Tibial nerve (tissue), 3 donors: ENCODE data around the gene FBXO8.

Source experiments
- POLR2A ChIP-seq, 2 donors: fragments of 450-650 bp; IDR thresholded peaks; one replicate each; pipeline ENCODE4 v1.6.1; 2017; ENCODE audit warnings: antibody characterized with exemption in 2 of 2, mild to moderate bottlenecking in 2 of 2, moderate library complexity in 2 of 2
- TF ChIP-seq, protein P1 (sequence below), 5 experiments: fragments of 200-600 bp in 3 of 5; fragments of 450-650 bp in 2 of 5; sonication (generic) in 3 of 5; IDR thresholded peaks; one replicate each; pipeline ENCODE4 v1.5.1; 2016 to 2019; ENCODE audit warnings: antibody characterized with exemption in 5 of 5, mild to moderate bottlenecking in 3 of 5, moderate library complexity in 2 of 5

DNA sequence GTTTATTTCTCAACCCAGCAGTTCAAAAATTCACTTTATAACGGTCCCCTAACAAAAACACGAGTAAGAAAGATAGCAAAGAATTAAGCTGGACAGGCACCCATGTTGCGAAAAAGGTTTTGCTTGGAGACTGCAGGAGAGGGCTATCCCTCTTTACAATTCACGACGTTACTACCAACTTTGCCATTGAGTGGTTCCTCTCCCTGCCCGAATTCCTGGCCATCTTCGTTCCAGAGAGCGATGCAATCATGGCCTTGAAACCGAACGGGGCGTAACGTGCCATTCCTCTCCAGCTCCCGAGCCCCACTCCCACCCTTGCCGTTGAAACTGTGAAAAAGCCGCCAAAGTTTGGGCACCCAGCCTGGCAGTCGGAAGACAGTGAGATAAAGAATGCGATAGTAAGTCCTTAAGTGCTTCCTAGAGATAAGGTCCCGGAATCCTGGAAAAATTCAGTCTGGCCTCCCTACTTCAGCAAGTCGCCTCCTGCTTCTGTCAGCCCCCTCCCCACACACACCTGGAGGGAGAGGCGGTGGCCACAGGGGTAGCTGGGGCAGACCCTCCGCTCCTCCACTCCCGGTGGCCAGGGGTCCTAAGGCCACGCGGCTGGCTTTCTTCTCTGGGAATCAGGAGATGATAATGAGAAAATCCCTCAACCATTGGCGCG lies 65.2 kb downstream of the FBXO8 start:
- TF ChIP-seq, protein P1, sequence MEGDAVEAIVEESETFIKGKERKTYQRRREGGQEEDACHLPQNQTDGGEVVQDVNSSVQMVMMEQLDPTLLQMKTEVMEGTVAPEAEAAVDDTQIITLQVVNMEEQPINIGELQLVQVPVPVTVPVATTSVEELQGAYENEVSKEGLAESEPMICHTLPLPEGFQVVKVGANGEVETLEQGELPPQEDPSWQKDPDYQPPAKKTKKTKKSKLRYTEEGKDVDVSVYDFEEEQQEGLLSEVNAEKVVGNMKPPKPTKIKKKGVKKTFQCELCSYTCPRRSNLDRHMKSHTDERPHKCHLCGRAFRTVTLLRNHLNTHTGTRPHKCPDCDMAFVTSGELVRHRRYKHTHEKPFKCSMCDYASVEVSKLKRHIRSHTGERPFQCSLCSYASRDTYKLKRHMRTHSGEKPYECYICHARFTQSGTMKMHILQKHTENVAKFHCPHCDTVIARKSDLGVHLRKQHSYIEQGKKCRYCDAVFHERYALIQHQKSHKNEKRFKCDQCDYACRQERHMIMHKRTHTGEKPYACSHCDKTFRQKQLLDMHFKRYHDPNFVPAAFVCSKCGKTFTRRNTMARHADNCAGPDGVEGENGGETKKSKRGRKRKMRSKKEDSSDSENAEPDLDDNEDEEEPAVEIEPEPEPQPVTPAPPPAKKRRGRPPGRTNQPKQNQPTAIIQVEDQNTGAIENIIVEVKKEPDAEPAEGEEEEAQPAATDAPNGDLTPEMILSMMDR (IDR thresholded peaks at IDR 0.05), result no peak
- no peak for TF ChIP-seq POLR2A (IDR thresholded peaks at IDR 0.05)
